Activated CD4-positive, alpha-beta T cell treated with anti-CD3 and anti-CD28 coated beads for 4 hours (primary cell): ENCODE measurements around the gene MYOM1.

Experiments
- DNase-seq, 2 donors: peaks; one replicate each; pipeline ENCODE4 v3.0.0-alpha.2; 2020

The MYOM1 gene

GRCh38 chr18:3111523-3112240 lies 108.1 kb downstream of the MYOM1 start:
- no peak for DNase-seq

GRCh38 chr18:3110034-3110752 lies 109.6 kb downstream of the MYOM1 start:
- no peak for DNase-seq

- no peak for DNase-seq
Observed at GRCh38 chr18:3107740-3108151, 112.0 kb downstream of the MYOM1 start.

DNA sequence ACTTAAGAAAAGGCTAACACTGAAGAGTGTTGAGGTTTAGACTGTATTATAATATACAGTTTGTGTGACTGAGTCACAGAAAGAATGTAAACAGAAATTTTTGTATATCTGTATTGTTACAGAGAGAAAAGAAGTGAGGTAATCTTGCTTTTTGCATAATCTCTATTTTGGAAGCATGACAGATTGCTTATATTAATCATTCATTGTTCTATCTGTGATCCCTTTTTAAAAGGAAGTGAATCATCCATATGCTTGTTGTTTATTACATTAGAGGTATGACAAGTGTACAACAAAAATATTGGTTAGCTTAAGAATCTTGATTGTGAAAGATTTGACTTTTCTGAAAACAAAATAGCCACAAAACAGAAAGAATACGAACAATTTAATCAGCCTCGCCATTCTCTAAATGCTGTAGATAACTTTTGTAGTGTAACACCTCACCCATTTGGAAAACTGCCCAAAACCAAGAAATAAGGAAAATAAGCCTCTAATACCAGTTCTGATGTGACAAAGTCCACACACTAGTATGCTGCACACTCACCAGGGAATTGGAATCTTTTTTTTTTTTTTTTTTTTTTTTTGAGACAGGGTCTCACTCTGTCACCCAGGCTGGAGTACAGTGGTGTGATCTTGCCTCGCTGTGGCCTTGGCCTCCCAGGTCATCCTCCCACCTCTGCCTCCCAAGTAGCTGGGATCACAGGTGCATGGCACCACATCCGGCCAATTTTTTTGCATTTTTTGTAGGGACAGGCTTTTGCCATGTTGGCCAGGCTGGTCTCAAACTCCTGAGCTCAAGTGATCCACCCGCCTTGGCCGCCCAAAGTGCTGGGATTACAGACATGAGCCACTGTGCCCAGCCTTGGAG lies 115.3 kb downstream of the MYOM1 start:
- no peak for DNase-seq

DNA sequence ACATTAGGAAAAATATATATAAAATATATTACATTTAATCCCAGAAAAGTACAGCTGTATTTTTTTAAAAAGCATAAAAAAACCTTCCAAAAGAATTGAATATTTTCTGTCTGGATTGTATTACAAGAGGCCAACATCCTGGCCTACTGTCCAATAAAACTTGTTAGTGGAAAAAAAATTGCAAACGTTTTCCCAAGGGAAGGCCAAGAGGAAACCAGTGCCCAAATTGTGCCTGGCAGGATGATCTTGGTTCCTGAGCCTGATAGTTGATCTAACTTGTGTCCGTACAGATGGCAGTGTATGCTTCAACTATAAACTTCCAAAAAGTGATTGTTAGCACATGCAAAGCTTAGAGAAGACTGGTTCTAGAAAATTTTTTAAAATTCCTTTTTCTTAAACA lies 116.2 kb downstream of the MYOM1 start:
- no peak for DNase-seq

DNA sequence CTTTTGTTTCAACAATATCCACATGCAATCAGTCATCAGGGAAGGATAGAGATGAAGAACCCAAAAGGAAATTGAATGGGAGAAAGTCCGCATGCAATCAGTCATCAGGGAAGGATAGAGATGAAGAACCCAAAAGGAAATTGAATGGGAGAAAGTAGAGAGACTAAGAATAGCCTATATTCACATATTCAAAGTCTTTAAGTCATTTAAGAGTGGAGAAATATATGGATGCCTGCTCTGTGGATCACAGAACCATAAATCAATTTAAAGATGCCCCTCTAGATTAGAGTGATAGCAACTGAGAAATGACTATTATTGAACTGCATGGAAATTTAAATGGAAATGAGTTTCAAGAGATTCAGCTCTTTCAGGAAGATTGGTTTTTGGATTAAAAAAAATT lies 116.8 kb downstream of the MYOM1 start:
- DNase-seq: no peak

- no peak for DNase-seq
Observed at GRCh38 chr18:3100498-3101132, 119.2 kb downstream of the MYOM1 start.

GRCh38 chr18:3099327-3099726 lies 120.4 kb downstream of the MYOM1 start:
- no peak for DNase-seq

DNA sequence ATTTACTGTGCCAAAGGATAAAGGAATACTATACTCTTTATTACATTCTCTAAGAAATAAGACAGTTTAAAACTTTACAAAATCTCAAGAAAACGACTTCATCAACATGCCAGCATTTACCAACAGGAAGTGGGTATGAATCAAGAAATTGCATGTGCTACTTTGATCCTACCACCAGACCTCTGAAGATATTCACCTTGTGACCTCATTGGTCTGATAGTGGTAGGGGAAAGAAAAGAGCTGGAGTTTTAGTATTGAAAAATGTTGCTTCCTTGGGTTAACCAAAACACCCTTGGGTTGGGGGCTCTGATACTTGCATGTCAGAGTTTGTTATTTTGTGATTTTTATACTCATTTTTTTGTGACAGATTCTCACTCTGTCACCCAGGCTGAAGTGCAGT lies 122.7 kb downstream of the MYOM1 start:
- DNase-seq: no peak

- DNase-seq: no peak
Observed at GRCh38 chr18:3095921-3096320, 123.8 kb downstream of the MYOM1 start.

DNA sequence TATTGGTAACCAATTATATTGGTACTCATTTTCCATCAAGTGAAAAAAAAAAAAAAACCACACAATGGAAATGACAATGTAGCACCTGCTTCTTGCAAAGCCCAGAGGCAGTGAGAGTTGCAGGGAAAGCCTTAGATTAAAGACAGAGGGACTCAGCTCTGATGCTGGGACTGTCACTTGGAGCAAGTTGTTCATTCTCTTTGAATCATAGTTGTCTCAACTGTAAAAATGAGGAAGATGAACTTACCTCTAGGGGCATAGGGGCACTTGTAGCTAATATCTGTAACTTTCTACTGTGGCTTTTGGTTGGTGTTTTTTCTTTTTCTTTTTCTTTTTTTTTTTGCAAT lies 125.5 kb downstream of the MYOM1 start:
- no peak for DNase-seq

DNA sequence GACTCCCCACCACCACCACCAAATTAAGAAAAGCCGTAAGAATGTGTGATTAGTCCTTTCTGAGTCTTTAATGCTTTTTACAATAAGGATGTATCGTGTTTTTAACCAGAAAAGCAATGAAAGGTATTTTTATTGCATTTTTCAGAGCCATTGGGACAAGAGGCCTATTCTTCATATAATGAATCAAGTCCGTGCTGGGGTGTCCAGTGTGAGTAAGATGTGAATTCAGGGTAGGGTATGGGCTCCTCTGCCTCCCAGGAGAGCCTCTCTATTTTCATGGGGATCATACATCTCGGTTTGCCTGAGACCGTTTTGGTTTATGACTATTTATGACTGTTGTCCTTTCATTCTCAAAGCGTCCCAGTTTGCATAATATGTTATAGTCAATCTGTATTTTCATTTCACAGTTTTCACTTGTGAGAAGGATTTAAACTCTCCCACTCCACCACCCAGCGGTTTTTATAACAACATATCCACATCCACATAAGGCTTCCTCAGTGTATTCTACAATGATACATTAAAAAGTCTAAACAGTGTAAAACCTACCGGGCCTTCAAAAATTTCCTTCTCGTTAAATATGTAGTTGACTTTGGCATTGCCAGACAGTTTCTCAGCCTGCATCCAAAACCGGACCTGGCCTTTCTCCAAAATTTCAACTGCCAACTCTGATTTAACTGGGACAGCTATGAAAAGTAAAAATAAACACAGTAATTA lies 126.0 kb downstream of the MYOM1 start:
- no peak for DNase-seq

DNA sequence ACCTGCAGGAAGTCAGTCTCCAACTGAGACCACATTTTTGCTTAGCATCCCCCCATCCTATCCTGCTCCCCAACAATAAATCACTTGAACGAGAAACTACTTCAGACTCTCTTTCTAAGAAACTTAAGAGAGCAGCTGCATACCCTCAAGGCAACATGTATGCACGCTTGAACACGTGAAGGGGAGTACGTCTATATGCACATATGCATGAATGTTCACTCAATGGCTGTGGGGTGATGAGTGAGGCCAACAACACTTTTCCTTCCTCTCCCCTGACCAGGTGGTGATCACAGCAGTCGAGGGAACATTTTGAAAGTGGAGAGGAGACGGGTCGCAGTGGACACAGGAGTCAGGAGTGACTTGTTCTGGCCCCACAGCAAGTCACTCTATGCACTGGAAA lies 127.0 kb downstream of the MYOM1 start:
- DNase-seq: no peak

- no peak for DNase-seq
Observed at GRCh38 chr18:3089579-3089978, 130.2 kb downstream of the MYOM1 start.

GRCh38 chr18:3088449-3088848 lies 131.3 kb downstream of the MYOM1 start:
- DNase-seq: no peak

DNA sequence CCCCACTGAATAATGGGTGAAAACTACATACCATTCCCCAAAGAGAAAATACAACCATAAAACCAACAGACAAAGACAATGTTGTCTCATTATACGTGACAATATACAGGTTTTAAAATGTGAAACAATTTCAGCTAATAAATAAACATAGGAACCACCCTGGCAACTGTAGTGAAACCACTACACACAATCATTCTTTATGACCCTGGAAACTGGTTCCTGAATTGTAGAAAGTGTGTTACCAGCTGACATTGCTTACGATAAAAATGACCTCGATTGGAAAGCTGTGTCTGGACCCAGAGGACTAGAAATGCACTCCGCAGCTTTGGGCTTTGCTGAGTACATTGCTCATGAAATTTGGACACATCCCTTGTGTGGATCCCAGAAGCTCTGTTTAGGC lies 132.9 kb downstream of the MYOM1 start:
- no peak for DNase-seq

DNA sequence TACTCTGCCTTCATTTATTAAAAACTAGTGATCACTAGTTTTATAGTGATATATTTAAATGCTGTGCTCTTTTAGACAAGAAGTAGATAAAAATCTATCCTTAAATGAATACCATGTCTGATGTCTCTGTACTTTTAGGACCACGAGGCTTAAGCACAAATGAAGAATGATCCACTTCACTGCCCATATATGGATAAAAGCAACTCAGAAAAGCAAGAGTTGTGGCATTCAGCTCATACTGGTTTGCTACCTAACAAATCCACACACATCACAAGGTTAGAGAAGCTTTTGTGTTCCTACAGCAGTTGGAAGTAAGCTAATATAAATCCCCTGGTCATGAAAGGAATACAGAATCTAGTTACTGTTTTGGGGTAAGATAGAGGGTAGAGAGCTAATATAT lies 134.2 kb downstream of the MYOM1 start:
- DNase-seq: no peak

- no peak for DNase-seq
Observed at GRCh38 chr18:3084206-3084605, 135.6 kb downstream of the MYOM1 start.

DNA sequence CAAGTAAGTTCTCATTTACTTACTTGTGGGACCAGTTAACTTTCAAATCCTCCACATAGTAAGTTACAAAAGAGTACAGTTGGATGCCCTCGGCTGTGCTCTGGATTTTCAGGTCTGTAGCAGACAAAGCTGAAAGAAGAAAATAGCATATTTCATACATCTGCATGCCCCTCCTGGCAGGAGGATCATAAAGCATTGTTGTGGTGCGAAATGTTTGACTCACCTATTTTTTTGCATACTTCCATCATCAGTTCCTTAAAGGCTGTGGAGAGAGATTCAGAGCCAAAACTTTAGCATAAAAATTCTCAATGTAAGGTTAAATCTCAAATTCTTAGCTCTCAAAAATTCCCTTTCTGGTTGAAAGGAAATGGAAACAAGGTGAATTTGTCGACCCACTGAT lies 136.0 kb downstream of the MYOM1 start:
- no peak for DNase-seq

- no peak for DNase-seq
Observed at GRCh38 chr18:3081584-3081991, 138.2 kb downstream of the MYOM1 start.

GRCh38 chr18:3079653-3080052 lies 140.1 kb downstream of the MYOM1 start:
- no peak for DNase-seq

DNA sequence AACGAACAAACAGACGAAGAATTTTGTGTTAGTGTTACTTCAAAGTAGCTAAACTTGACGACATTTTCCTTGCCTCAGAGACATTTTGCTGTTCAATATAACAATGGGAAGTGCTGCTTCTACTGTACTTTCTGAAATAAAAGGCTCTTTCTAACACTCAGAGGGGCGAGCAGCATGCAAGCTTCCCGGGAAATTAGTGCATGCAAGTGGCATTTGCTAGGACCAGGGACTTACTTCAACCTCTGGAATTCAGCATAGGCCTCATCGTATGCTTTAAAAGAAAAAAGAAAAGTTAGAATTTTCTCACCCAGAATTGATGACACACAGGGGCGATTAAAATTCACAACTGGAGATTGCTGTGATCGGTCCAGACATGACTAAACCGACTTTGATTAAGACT lies 144.3 kb downstream of the MYOM1 start:
- no peak for DNase-seq

- DNase-seq: no peak
Observed at GRCh38 chr18:3074087-3074486, 145.7 kb downstream of the MYOM1 start.
